GM23338 (cell line): ENCODE data around the gene CCDC68. TPM values are rescaled to one million over a fixed set of nuclear protein-coding genes. Genes with fewer than 3 reads are reported as not detected.

ENCODE experiments used
- ATAC-seq: fragments of 200-7000 bp; cut with Tn5 transposase; 3 replicates; pipeline ENCODE4 v1.9.1; 2020
- DNase-seq: peaks from one replicate; pipeline ENCODE4 v3.0.0-alpha.2; 2015; ENCODE audit warnings: low spot score
- H2AFZ ChIP-seq: fragments of 200-600 bp; sonication (generic); 2 replicates; pipeline ENCODE4 v1.8.0; 2016; ENCODE audit warnings: antibody characterized with exemption, mild to moderate bottlenecking, moderate library complexity
- H3F3A ChIP-seq: fragments of 200-600 bp; sonication (generic); replicated peaks from 2 replicates; pipeline ENCODE4 v1.8.0; 2017; ENCODE audit warnings: antibody characterized with exemption, mixed run types, low read depth
- H3K27ac ChIP-seq: fragments of 200-600 bp; sonication (generic); 2 replicates; pipeline ENCODE4 v1.6.1; 2016; ENCODE audit warnings: low read depth
- H3K27me3 ChIP-seq: fragments of 200-600 bp; sonication (generic); 2 replicates; pipeline ENCODE4 v1.8.0; 2016; ENCODE audit warnings: mild to moderate bottlenecking, mixed run types, moderate library complexity; ENCODE audit not compliant: insufficient read depth
- H3K36me3 ChIP-seq: fragments of 200-600 bp; sonication (generic); 2 replicates; pipeline ENCODE4 v1.8.0; 2016; ENCODE audit warnings: mild to moderate bottlenecking; ENCODE audit not compliant: insufficient read depth
- H3K4me1 ChIP-seq: fragments of 200-600 bp; sonication (generic); 2 replicates; pipeline ENCODE4 v1.8.0; 2016; ENCODE audit warnings: mild to moderate bottlenecking, moderate library complexity; ENCODE audit not compliant: insufficient read depth
- H3K4me2 ChIP-seq: fragments of 200-600 bp; sonication (generic); 2 replicates; pipeline ENCODE4 v1.7.1; 2017; ENCODE audit warnings: mixed run types
- H3K4me3 ChIP-seq: fragments of 200-600 bp; sonication (generic); 2 replicates; pipeline ENCODE4 v1.6.1; 2016; ENCODE audit warnings: mixed run types
- H3K79me2 ChIP-seq: fragments of 200-600 bp; sonication (generic); replicated peaks from 2 replicates; pipeline ENCODE4 v1.8.0; 2017; ENCODE audit warnings: mild to moderate bottlenecking; ENCODE audit not compliant: insufficient read depth
- H3K9me2 ChIP-seq: fragments of 200-600 bp; sonication (generic); 2 replicates; pipeline ENCODE4 v1.8.0; 2017; ENCODE audit not compliant: insufficient read depth
- H4K20me1 ChIP-seq: fragments of 200-600 bp; sonication (generic); replicated peaks from 2 replicates; pipeline ENCODE4 v1.8.0; 2017; ENCODE audit warnings: mild to moderate bottlenecking; ENCODE audit not compliant: insufficient read depth
- H3K27ac Mint-ChIP-seq: 2 replicates; pipeline ENCODE4 v1.8.0; 2020; ENCODE audit warnings: inconsistent platforms, mild to moderate bottlenecking, moderate library complexity, mixed read lengths
- H3K27me3 Mint-ChIP-seq: 3 replicates; pipeline ENCODE4 v1.8.0; 2022; ENCODE audit warnings: low read depth, mild to moderate bottlenecking, moderate library complexity, mixed read lengths, inconsistent platforms; ENCODE audit not compliant: insufficient read depth, poor library complexity
- H3K36me3 Mint-ChIP-seq: 3 replicates; pipeline ENCODE4 v1.8.0; 2021; ENCODE audit warnings: low read depth, mild to moderate bottlenecking, inconsistent platforms, moderate library complexity, mixed read lengths
- H3K4me1 Mint-ChIP-seq: 3 replicates; pipeline ENCODE4 v1.8.0; 2020; ENCODE audit warnings: mild to moderate bottlenecking, inconsistent platforms, mixed read lengths
- H3K4me3 Mint-ChIP-seq: 3 replicates; pipeline ENCODE4 v1.8.0; 2021; ENCODE audit warnings: moderate library complexity, mild to moderate bottlenecking, inconsistent platforms, mixed read lengths
- H3K9me3 Mint-ChIP-seq: 3 replicates; pipeline ENCODE4 v1.8.0; 2020; ENCODE audit warnings: moderate library complexity, mild to moderate bottlenecking, inconsistent platforms, mixed read lengths
- CREB1 ChIP-seq: fragments of 250-450 bp; sonication (Bioruptor Pico); IDR thresholded peaks from 2 replicates; pipeline ENCODE4 v1.5.0; 2020; ENCODE audit warnings: low read depth, mild to moderate bottlenecking, moderate library complexity
- CTCF ChIP-seq, 2 experiments: fragments of 200-600 bp in 1 of 2; sonication (generic) in 1 of 2; conservative IDR thresholded peaks; 2 replicates each; pipeline versions ENCODE4 v1.5.1 to v1.6.1; 2016 to 2017; ENCODE audit warnings: antibody characterized with exemption in 2 of 2, low read depth in 2 of 2, mild to moderate bottlenecking in 2 of 2, moderate library complexity in 1 of 2
- ETS1 ChIP-seq: IDR thresholded peaks from 2 replicates; pipeline ENCODE4 v1.6.1; 2016; ENCODE audit warnings: antibody characterized with exemption
- EZH2 ChIP-seq: fragments of 200-600 bp; sonication (generic); IDR thresholded peaks from one replicate; pipeline ENCODE4 v1.8.0; 2017; ENCODE audit warnings: antibody characterized with exemption, mild to moderate bottlenecking, low read depth; ENCODE audit not compliant: unreplicated experiment
- EZH2phosphoT487 ChIP-seq: fragments of 200-600 bp; sonication (generic); IDR thresholded peaks from one replicate; pipeline ENCODE4 v1.8.1; 2018; ENCODE audit warnings: antibody characterized with exemption; ENCODE audit not compliant: unreplicated experiment
- JUNB ChIP-seq: IDR thresholded peaks from one replicate; pipeline ENCODE4 v1.6.1; 2016; ENCODE audit warnings: antibody characterized with exemption; ENCODE audit not compliant: unreplicated experiment
- NANOG ChIP-seq: IDR thresholded peaks from 2 replicates; pipeline ENCODE4 v1.6.1; 2016; ENCODE audit warnings: antibody characterized with exemption, borderline replicate concordance
- POLR2AphosphoS5 ChIP-seq: IDR thresholded peaks from 2 replicates; pipeline ENCODE4 v1.6.1; 2016; ENCODE audit warnings: antibody characterized with exemption, low read depth
- REST ChIP-seq: IDR thresholded peaks from one replicate; pipeline ENCODE4 v1.6.1; 2018; ENCODE audit warnings: antibody characterized with exemption; ENCODE audit not compliant: unreplicated experiment
- STAT1 ChIP-seq: IDR thresholded peaks from one replicate; pipeline ENCODE4 v1.6.1; 2016; ENCODE audit warnings: antibody characterized with exemption; ENCODE audit not compliant: unreplicated experiment
- ZNF114 ChIP-seq: fragments of 250-450 bp; sonication (Bioruptor Pico); IDR thresholded peaks from 2 replicates; pipeline ENCODE4 v1.5.0; 2020; ENCODE audit warnings: mild to moderate bottlenecking, moderate library complexity
- ZNF331 ChIP-seq: fragments of 250-450 bp; sonication (Bioruptor Pico); IDR thresholded peaks from 2 replicates; pipeline ENCODE4 v1.5.0; 2020; ENCODE audit warnings: low read depth, mild to moderate bottlenecking, moderate library complexity
- ZNF462 ChIP-seq: fragments of 250-450 bp; sonication (Bioruptor Pico); IDR thresholded peaks from 2 replicates; pipeline ENCODE4 v1.5.0; 2020; ENCODE audit warnings: mild to moderate bottlenecking, moderate library complexity
- polyA plus RNA-seq: library from polyadenylated mRNA; unstranded; fragments of >200 nt; fragmentation: Nextera tagmentation; extraction: Ambion mirVana; gene quantifications from 2 replicates; pipeline ENCODE4 v1.2.1, GENCODE V29; 2016
- total RNA-seq: library from RNA; depleted of rRNA; stranded (reverse); fragments of >200 nt; shearing (Covaris generic); gene quantifications from 2 replicates; pipeline ENCODE4 v1.2.3, GENCODE V29; 2014

The CCDC68 gene
- total and polyA plus RNA-seq, 2 experiments from 2014 or later, result 1.6 to 3.7 TPM

GRCh38 chr18:54852780-54853675, 106.2 kb downstream of the CCDC68 start:
- TF ChIP-seq JUNB (no peak), CTCF (conservative IDR thresholded peaks at IDR 0.05; ENCODE audit: low read depth in 2 of 2) (no peak), POLR2AphosphoS5 (no peak), REST (no peak), ZNF331 (CRISPR knock-in tag) (no peak), CREB1 (CRISPR knock-in tag) (no peak), ETS1 (no peak), NANOG (no peak), EZH2 (no peak), ZNF114 (CRISPR knock-in tag) (no peak), STAT1 (no peak), ZNF462 (CRISPR knock-in tag) (no peak), EZH2phosphoT487 (no peak)
- Mint-ChIP-seq H3K36me3 (no peaks in the 10 kb centered on the region), H3K9me3 (no peaks in the 10 kb centered on the region), H3K27me3 (no peaks in the 10 kb centered on the region), H3K27ac (no peak overlapping the region), H3K4me1 (no peaks in the 10 kb centered on the region), H3K4me3 (no peak overlapping the region)
- Histone ChIP-seq H3K36me3 (no peaks in the 10 kb centered on the region), H3K4me3 (no peak overlapping the region), H4K20me1 (no peaks in the 10 kb centered on the region), H3F3A (no peaks in the 10 kb centered on the region), H3K79me2 (no peaks in the 10 kb centered on the region), H3K9me2 (no peaks in the 10 kb centered on the region), H3K27ac (no peak overlapping the region), H2AFZ (no peak overlapping the region), H3K27me3 (no peaks in the 10 kb centered on the region), H3K4me1 (no peaks in the 10 kb centered on the region), H3K4me2 (no peak overlapping the region)
- ATAC-seq, result no peak
- DNase-seq, result no peak
